Ishikawa (cell line): ENCODE measurements around the gene TSPAN18.

ENCODE experiments used
- EGR1 ChIP-seq: IDR thresholded peaks from 2 replicates; pipeline ENCODE4 v1.6.1; 2012
- EP300 ChIP-seq: IDR thresholded peaks from 2 replicates; pipeline ENCODE4 v1.6.1; 2012; ENCODE audit warnings: borderline replicate concordance
- FOXM1 ChIP-seq: IDR thresholded peaks from 2 replicates; pipeline ENCODE4 v1.6.1; 2012; ENCODE audit warnings: low read depth, borderline replicate concordance
- MAX ChIP-seq: IDR thresholded peaks from 2 replicates; pipeline ENCODE4 v1.6.1; 2012
- RAD21 ChIP-seq: IDR thresholded peaks from 2 replicates; pipeline ENCODE4 v1.6.1; 2012; ENCODE audit warnings: low read depth
- REST ChIP-seq: IDR thresholded peaks from 2 replicates; pipeline ENCODE4 v1.6.1; 2012; ENCODE audit warnings: low read depth, mild to moderate bottlenecking
- TAF1 ChIP-seq: IDR thresholded peaks from 2 replicates; pipeline ENCODE4 v1.6.1; 2012; ENCODE audit warnings: low read depth, mild to moderate bottlenecking
- TCF12 ChIP-seq: IDR thresholded peaks from 2 replicates; pipeline ENCODE4 v1.6.1; 2012; ENCODE audit warnings: low read depth
- TEAD4 ChIP-seq: IDR thresholded peaks from 2 replicates; pipeline ENCODE4 v1.6.1; 2012
- YY1 ChIP-seq: IDR thresholded peaks from 2 replicates; pipeline ENCODE4 v1.6.1; 2012; ENCODE audit warnings: low read depth
- ZBTB7A ChIP-seq: IDR thresholded peaks from 2 replicates; pipeline ENCODE4 v1.6.1; 2012; ENCODE audit warnings: low read depth

GRCh38 chr11:44805596-44805995 lies 78.8 kb downstream of the TSPAN18 start:
- TF ChIP-seq TCF12 (no peak), REST (no peak), FOXM1 (no peak), MAX (no peak), RAD21 (no peak), TAF1 (no peak), TEAD4 (no peak), YY1 (no peak), EP300 (no peak), ZBTB7A (no peak), EGR1 (no peak)
